Gastroesophageal sphincter (tissue), 4 donors: ENCODE data around the gene PSMB11. TPM values are rescaled to one million over a fixed set of nuclear protein-coding genes. Genes with fewer than 3 reads are reported as not detected.

Experiments used
- ATAC-seq: fragments of 150-250 bp; one replicate; pipeline ENCODE4 v1.9.1; 2016; ENCODE audit warnings: mild to moderate bottlenecking, moderate library complexity
- H3K27ac ChIP-seq, 4 donors: fragments of 200-600 bp; sonication (generic) in 3 of 4; 1 replicate in 3 of 4; 2 replicates in 1 of 4; pipeline ENCODE4 v1.5.1; 2016 to 2019
- H3K27me3 ChIP-seq: fragments of 200-600 bp; sonication (generic); one replicate; pipeline ENCODE4 v1.5.1; 2019
- H3K36me3 ChIP-seq, 2 donors: fragments of 200-600 bp; sonication (generic); one replicate each; pipeline ENCODE4 v1.5.1; 2019; ENCODE audit warnings: control low read depth in 1 of 2
- H3K4me1 ChIP-seq, 3 donors: fragments of 200-600 bp; sonication (generic); 1 replicate in 2 of 3; 2 replicates in 1 of 3; pipeline ENCODE4 v1.5.1; 2016 to 2019; ENCODE audit warnings: control low read depth in 2 of 3
- H3K4me3 ChIP-seq, 2 donors: fragments of 200-600 bp; sonication (generic); one replicate each; pipeline ENCODE4 v1.5.1; 2019; ENCODE audit warnings: mild to moderate bottlenecking in 1 of 2, moderate library complexity in 1 of 2
- H3K9me3 ChIP-seq, 3 donors: fragments of 200-600 bp; sonication (generic); one replicate each; pipeline ENCODE4 v1.5.1; 2017 to 2019; ENCODE audit warnings: control low read depth in 2 of 3
- CTCF ChIP-seq, 4 experiments: fragments of 200-600 bp in 2 of 4; fragments of 450-650 bp in 2 of 4; sonication (generic) in 1 of 4; IDR thresholded peaks; one replicate each; pipeline ENCODE4 v1.5.1; 2017 to 2019; ENCODE audit warnings: antibody characterized with exemption in 4 of 4, mild to moderate bottlenecking in 2 of 4, moderate library complexity in 2 of 4
- EP300 ChIP-seq: sonication (generic); formaldehyde crosslinking; IDR thresholded peaks from one replicate; pipeline ENCODE4 v1.6.1; 2017; ENCODE audit warnings: antibody characterized with exemption, mild to moderate bottlenecking
- POLR2A ChIP-seq, 2 donors: fragments of 450-650 bp; IDR thresholded peaks; one replicate each; pipeline ENCODE4 v1.6.1; 2017; ENCODE audit warnings: antibody characterized with exemption in 2 of 2, mild to moderate bottlenecking in 2 of 2, moderate library complexity in 1 of 2
- POLR2AphosphoS5 ChIP-seq: sonication (generic); formaldehyde crosslinking; IDR thresholded peaks from one replicate; pipeline ENCODE4 v1.6.1; 2017; ENCODE audit warnings: antibody characterized with exemption
- WGBS, 2 donors: methylation state at CpG; one replicate each; pipeline ENCODE4 v1.1.5; 2018; ENCODE audit warnings: low coverage in 1 of 2; 5-methylcytosine and 5-hydroxymethylcytosine counted together
- total RNA-seq, 4 donors: library from RNA; depleted of rRNA; stranded (reverse); fragments of >200 nt; gene quantifications; one replicate each; pipeline ENCODE4 v1.1.0, GENCODE V29; 2016

PSMB11 gene
- total RNA-seq, 4 donors from 2014 or later, result 0.27 TPM; not detected in 3

GRCh38 chr14:23053426-23053825, 11.4 kb downstream of the PSMB11 start:
- no peak for ATAC-seq
- Histone ChIP-seq H3K4me1 (peaks cover 0 to 26% (median 10%) of the 10 kb centered on the region in 3 donors), H3K27ac (no peak overlapping the region), H3K9me3 (no peaks in the 10 kb centered on the region), H3K36me3 (no peaks in the 10 kb centered on the region), H3K27me3 (no peaks in the 10 kb centered on the region), H3K4me3 (no peak overlapping the region)
- TF ChIP-seq POLR2A (IDR thresholded peaks at IDR 0.05), result no peak
- no peak for TF ChIP-seq EP300
- TF ChIP-seq CTCF (IDR thresholded peaks at IDR 0.05), result no peak
- TF ChIP-seq POLR2AphosphoS5, result no peak
- 100% methylated on average over 2 of the region's 10 CpGs; no CpG with 5 or more reads in 1 of the 2 donors for WGBS, 2 donors

- H3K9me3 ChIP-seq, result no peaks in the 10 kb centered on the region
- no peak overlapping the region for H3K4me3 ChIP-seq
- WGBS, 2 donors, result 55 to 80% methylated on average over 3 to 4 of the region's 17 CpGs
- H3K4me1 ChIP-seq, result peaks cover 0 to 26% (median 10%) of the 10 kb centered on the region in 3 donors
- H3K27me3 ChIP-seq, result no peaks in the 10 kb centered on the region
- peaks cover 0 to 7% of the 10 kb centered on the region in 2 donors for H3K36me3 ChIP-seq
- no peak for ATAC-seq
- TF ChIP-seq CTCF (IDR thresholded peaks at IDR 0.05) (peak in 1 of 4 experiments; percentile 21), POLR2A (IDR thresholded peaks at IDR 0.05) (no peak)
- H3K27ac ChIP-seq, result no peak overlapping the region
These were observed 12.2 kb downstream of the PSMB11 start for GRCh38 chr14:23054000-23054811.

GRCh38 chr14:23055147-23055550, 13.1 kb downstream of the PSMB11 start:
- no peak for ATAC-seq
- Histone ChIP-seq H3K27ac (no peak overlapping the region), H3K36me3 (peaks cover 0 to 17% of the 10 kb centered on the region in 2 donors), H3K4me1 (peaks cover 0 to 26% (median 10%) of the 10 kb centered on the region in 3 donors), H3K4me3 (no peak overlapping the region), H3K27me3 (no peaks in the 10 kb centered on the region), H3K9me3 (no peaks in the 10 kb centered on the region)
- no peak for TF ChIP-seq POLR2A (IDR thresholded peaks at IDR 0.05)
- no peak for TF ChIP-seq EP300
- TF ChIP-seq POLR2AphosphoS5, result no peak
- no peak for TF ChIP-seq CTCF (IDR thresholded peaks at IDR 0.05)
- 100% methylated on average over 4 of the region's 12 CpGs; no CpG with 5 or more reads in 1 of the 2 donors for WGBS, 2 donors

GRCh38 chr14:23055621-23056144, 13.7 kb downstream of the PSMB11 start:
- 67% methylated on average over 1 of the region's 6 CpGs; no CpG with 5 or more reads in 1 of the 2 donors for WGBS, 2 donors
- H3K9me3 ChIP-seq, result no peaks in the 10 kb centered on the region
- peaks cover 0 to 22% of the 10 kb centered on the region in 2 donors for H3K36me3 ChIP-seq
- H3K27ac ChIP-seq, result no peak overlapping the region
- no peak overlapping the region for H3K4me3 ChIP-seq
- TF ChIP-seq POLR2AphosphoS5, result no peak
- peak in 1 of 2 donors; percentile 13 for TF ChIP-seq POLR2A (IDR thresholded peaks at IDR 0.05)
- no peak for TF ChIP-seq CTCF (IDR thresholded peaks at IDR 0.05)
- TF ChIP-seq EP300, result no peak
- peaks cover 0 to 26% (median 10%) of the 10 kb centered on the region in 3 donors for H3K4me1 ChIP-seq
- no peak for ATAC-seq
- H3K27me3 ChIP-seq, result no peaks in the 10 kb centered on the region
